GM12891 (cell line): ENCODE measurements around the gene FBXO31.

Experiments used
- POLR2A ChIP-seq: IDR thresholded peaks from 2 replicates; pipeline ENCODE4 v1.6.1; 2011; ENCODE audit warnings: low read depth, low read length, control low read depth
- POLR2AphosphoS5 ChIP-seq: IDR thresholded peaks from 2 replicates; pipeline ENCODE4 v1.6.1; 2011; ENCODE audit warnings: low read depth, low read length, control low read depth
- TAF1 ChIP-seq: IDR thresholded peaks from 2 replicates; pipeline ENCODE4 v1.6.1; 2011; ENCODE audit warnings: low read depth, low read length, control low read depth

DNA sequence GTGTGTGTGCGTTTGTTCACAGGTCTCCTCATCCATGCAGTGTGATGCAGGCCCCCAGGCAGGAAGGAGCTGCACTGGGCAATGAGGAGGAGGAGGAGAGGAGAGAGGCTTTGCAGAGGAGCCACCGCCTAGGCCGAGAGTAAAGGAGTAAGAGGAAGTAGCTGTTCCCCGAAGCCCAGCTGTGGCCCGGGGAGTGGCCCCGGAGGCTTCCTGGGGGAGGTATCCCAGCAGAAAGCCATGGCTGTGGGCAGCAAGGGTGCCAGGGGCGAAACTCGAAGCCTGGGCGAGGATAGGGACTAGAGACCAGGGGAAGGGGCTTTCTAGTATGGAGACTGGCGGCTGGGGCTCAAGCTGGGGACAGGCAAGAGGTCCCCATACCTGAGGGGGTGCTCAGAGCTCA lies 78.6 kb downstream of the FBXO31 start:
- TF ChIP-seq POLR2A (no peak), POLR2AphosphoS5 (no peak), TAF1 (no peak)
